ENCODE data around the gene RIIAD1. TPM values are rescaled to one million over a fixed set of nuclear protein-coding genes. Genes with fewer than 3 reads are reported as not detected.
"Not testable (repeated sequence)": the region's sequence is repeated elsewhere in the genome, so short reads cannot be mapped to it uniquely, and the experiment has no call there.

RIIAD1 gene
- total and polyA plus RNA-seq, 8 donors = 1.4 TPM; not detected in 7

DNA sequence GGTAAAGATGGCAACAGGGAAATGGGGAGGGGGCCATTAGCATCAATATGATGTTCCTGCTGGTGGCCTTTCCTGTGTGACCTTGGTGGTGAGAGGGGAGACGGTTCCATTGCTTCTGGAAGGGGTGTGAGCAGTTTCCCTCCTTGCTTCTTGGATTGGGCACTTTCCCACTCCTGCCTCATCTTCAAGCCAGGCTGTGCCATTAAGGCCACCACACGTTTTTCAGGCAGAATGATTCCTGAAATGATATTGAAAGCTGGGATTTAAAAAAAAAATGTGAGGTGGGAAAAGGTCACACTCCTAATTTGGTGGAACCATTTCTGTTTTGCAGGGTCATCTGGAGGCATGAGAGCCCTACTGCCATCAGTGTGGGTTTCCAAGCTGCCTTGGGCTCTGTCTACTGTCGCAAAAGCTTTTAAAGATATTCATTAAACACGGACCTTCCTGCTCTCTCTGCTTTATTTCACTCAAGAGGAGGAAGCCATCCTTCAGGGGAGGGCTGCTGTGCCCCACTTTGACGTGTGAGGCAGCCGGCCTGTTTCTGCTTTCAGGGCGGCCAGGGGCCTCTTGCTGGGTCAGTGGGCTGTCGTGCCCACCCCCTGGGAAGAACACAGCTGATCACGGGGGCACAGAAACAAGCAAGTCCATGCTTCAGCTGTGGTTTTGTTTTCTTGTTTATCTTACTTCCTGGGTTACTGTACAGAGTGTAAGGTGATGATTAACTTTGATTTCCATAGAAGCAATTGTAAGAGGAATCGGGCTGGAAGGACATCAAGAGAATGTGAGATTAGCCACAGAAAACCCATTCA is 8.0 kb downstream of the RIIAD1 start:
- H3K4me1 ChIP-seq = peaks cover 0 to 14% (median 5%) of the 10 kb centered on the region in 4 donors
- H3K27ac ChIP-seq = peak overlapping the region in 1 of 5 donors; percentile 42
- H3K9me3 ChIP-seq = no peaks in the 10 kb centered on the region
- TF ChIP-seq POLR2AphosphoS5 (IDR thresholded peaks at IDR 0.05) = no peak
- no peak for TF ChIP-seq POLR2A (IDR thresholded peaks at IDR 0.05)
- no peak for TF ChIP-seq EP300 (IDR thresholded peaks at IDR 0.05)
- TF ChIP-seq CTCF (IDR thresholded peaks at IDR 0.05) = no peak
- H3K27me3 ChIP-seq = peaks cover 0 to 14% (median 0%) of the 10 kb centered on the region in 3 donors
- intact Hi-C loops (cut with DNase I; ENCODE audit: low total_unique reads) = no loop called here
- no peaks in the 10 kb centered on the region for H3K36me3 ChIP-seq
- no peak overlapping the region for H3K4me3 ChIP-seq
- DNase-seq = no peak
- 31 to 57% (median 41%) methylated on average over 10 of the region's 10 CpGs for WGBS, 5 donors

GRCh38 chr1:151729966-151730291 is 8.6 kb downstream of the RIIAD1 start:
- peaks cover 0 to 14% (median 0%) of the 10 kb centered on the region in 3 donors for H3K27me3 ChIP-seq
- H3K27ac ChIP-seq = peak overlapping the region in 1 of 5 donors; percentile 42
- peaks cover 0 to 14% (median 6%) of the 10 kb centered on the region in 4 donors for H3K4me1 ChIP-seq
- TF ChIP-seq CTCF (IDR thresholded peaks at IDR 0.05) (no peak), POLR2AphosphoS5 (IDR thresholded peaks at IDR 0.05) (no peak), POLR2A (IDR thresholded peaks at IDR 0.05) (no peak), EP300 (IDR thresholded peaks at IDR 0.05) (no peak)
- DNase-seq = no peak
- 72 to 82% (median 77%) methylated on average over 4 of the region's 4 CpGs for WGBS, 5 donors
- H3K9me3 ChIP-seq = no peaks in the 10 kb centered on the region
- H3K4me3 ChIP-seq = no peak overlapping the region
- H3K36me3 ChIP-seq = no peaks in the 10 kb centered on the region
- intact Hi-C loops (cut with DNase I; ENCODE audit: low total_unique reads) = loop anchor here (5.0 kb wide), 1 partner anchor 133 kb away; no protein-coding TSS in a partner anchor

- 37 to 67% (median 58%) methylated on average over 3 of the region's 3 CpGs for WGBS, 5 donors
- TF ChIP-seq POLR2A (IDR thresholded peaks at IDR 0.05) (no peak), POLR2AphosphoS5 (IDR thresholded peaks at IDR 0.05) (no peak), CTCF (IDR thresholded peaks at IDR 0.05) (no peak), EP300 (IDR thresholded peaks at IDR 0.05) (no peak)
- Histone ChIP-seq H3K36me3 (no peaks in the 10 kb centered on the region), H3K27me3 (peaks cover 0 to 3% (median 0%) of the 10 kb centered on the region in 3 donors), H3K9me3 (peaks cover 0 to 11% (median 9%) of the 10 kb centered on the region in 4 donors), H3K4me1 (peaks cover 0 to 15% (median 5%) of the 10 kb centered on the region in 4 donors), H3K27ac (no peak overlapping the region), H3K4me3 (no peak overlapping the region)
- intact Hi-C loops (cut with DNase I; ENCODE audit: low total_unique reads) = loop anchor here (5.0 kb wide), 1 partner anchor 136 kb away; no protein-coding TSS in a partner anchor
- no peak for DNase-seq
These were observed 11.8 kb downstream of the RIIAD1 start for GRCh38 chr1:151733126-151733525.

DNA sequence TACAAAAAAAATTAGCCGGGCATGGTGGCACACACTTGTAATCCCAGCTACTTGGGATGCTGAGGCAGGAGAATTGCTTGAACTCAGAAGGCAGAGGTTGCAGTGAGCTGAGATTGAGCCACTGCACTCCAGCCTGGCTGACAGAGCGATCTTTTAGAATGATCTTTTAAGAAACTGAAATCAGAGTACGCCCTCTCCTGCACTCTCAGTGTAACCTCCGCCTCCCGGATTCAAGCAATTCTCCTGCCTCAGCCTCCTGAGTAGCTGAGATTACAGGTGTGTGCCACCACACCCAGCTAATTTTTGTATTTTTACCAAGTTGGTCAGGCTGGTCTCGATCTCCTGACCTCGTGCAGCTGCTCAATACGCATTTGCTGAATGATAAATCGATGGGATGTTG is 12.7 kb downstream of the RIIAD1 start:
- WGBS, 5 donors = 91 to 96% (median 93%) methylated on average over 9 of the region's 9 CpGs
- H3K36me3 ChIP-seq = not testable (repeated sequence)

More for the DNA sequence above, 12.7 kb downstream of the RIIAD1 start:
- Histone ChIP-seq H3K4me1 (peaks cover 0 to 15% (median 5%) of the 10 kb centered on the region in 4 donors), H3K9me3 (peaks cover 0 to 11% (median 9%) of the 10 kb centered on the region in 4 donors)
- intact Hi-C loops (cut with DNase I; ENCODE audit: low total_unique reads) = loop anchor here (5.0 kb wide), 1 partner anchor 137 kb away; no protein-coding TSS in a partner anchor
- not testable (repeated sequence) for H3K27ac ChIP-seq, H3K27me3 ChIP-seq, DNase-seq, H3K4me3 ChIP-seq

Data from stomach (tissue), 9 donors.